Karpas-422 (cell line): ENCODE results near the gene IRF3. TPM values are rescaled to one million over a fixed set of nuclear protein-coding genes. Genes with fewer than 3 reads are reported as not detected.

Source experiments
- DNase-seq: peaks from one replicate; pipeline ENCODE4 v3.0.0-alpha.2; 2015
- H2AFZ ChIP-seq: fragments of 200-600 bp; sonication (generic); 2 replicates; pipeline ENCODE4 v1.6.1; 2014; ENCODE audit warnings: antibody characterized with exemption, low read length, mixed read lengths
- H3K27ac ChIP-seq: fragments of 200-600 bp; sonication (generic); 2 replicates; pipeline ENCODE4 v1.5.1; 2014; ENCODE audit warnings: mild to moderate bottlenecking, low read length, moderate library complexity
- H3K27me3 ChIP-seq: fragments of 200-600 bp; sonication (generic); 2 replicates; pipeline ENCODE4 v1.6.1; 2014; ENCODE audit warnings: low read length, mixed read lengths
- H3K36me3 ChIP-seq: fragments of 200-600 bp; sonication (generic); 2 replicates; pipeline ENCODE4 v1.6.1; 2014; ENCODE audit warnings: low read length, mixed read lengths; ENCODE audit not compliant: insufficient read depth
- H3K4me1 ChIP-seq: fragments of 200-600 bp; sonication (generic); 2 replicates; pipeline ENCODE4 v1.6.1; 2014; ENCODE audit warnings: mild to moderate bottlenecking, low read length, mixed read lengths
- H3K4me2 ChIP-seq: fragments of 200-600 bp; sonication (generic); 2 replicates; pipeline ENCODE4 v1.6.1; 2014; ENCODE audit warnings: low read length, low read depth, mild to moderate bottlenecking; ENCODE audit not compliant: poor library complexity, severe bottlenecking
- H3K4me3 ChIP-seq: fragments of 200-600 bp; sonication (generic); 2 replicates; pipeline ENCODE4 v1.5.1; 2014; ENCODE audit warnings: mild to moderate bottlenecking, antibody characterized with exemption, low read length, mixed read lengths
- H3K79me2 ChIP-seq: fragments of 200-600 bp; sonication (generic); 2 replicates; pipeline ENCODE4 v1.6.1; 2014; ENCODE audit warnings: mild to moderate bottlenecking, low read length, mixed read lengths
- H3K9ac ChIP-seq: fragments of 200-600 bp; sonication (generic); 2 replicates; pipeline ENCODE4 v1.6.0; 2014; ENCODE audit warnings: low read length
- H3K9me2 ChIP-seq: fragments of 200-600 bp; sonication (generic), shearing (Covaris generic); replicated peaks from 2 replicates; pipeline ENCODE4 v1.6.0; 2014; ENCODE audit warnings: mild to moderate bottlenecking, low read length, moderate library complexity; ENCODE audit not compliant: insufficient read depth
- H3K9me3 ChIP-seq: fragments of 300-700, 200-600 bp; sonication (generic); 2 replicates; pipeline ENCODE4 v1.6.1; 2014; ENCODE audit warnings: low read length, mixed read lengths
- H4K20me1 ChIP-seq: fragments of 200-600 bp; sonication (generic); 2 replicates; pipeline ENCODE4 v1.6.1; 2014; ENCODE audit warnings: mild to moderate bottlenecking, antibody characterized with exemption, low read length, low read depth; ENCODE audit not compliant: insufficient read depth
- total RNA-seq: library from RNA; depleted of rRNA; stranded (reverse); fragments of >200 nt; shearing (Covaris generic); gene quantifications from 2 replicates; pipeline ENCODE4 v1.2.3, GENCODE V29; 2014; ENCODE audit warnings: low replicate concordance

IRF3 gene
- total RNA-seq, 1 experiment from 2014 or later, result 78.2 TPM

GRCh38 chr19:49677901-49678674 is 12.4 kb upstream of the IRF3 start:
- Histone ChIP-seq H3K9me3 (no peaks in the 10 kb centered on the region), H3K9me2 (no peaks in the 10 kb centered on the region), H3K36me3 (peaks cover 18% of the 10 kb centered on the region), H3K27ac (peak overlapping the region; percentile 91), H3K27me3 (no peaks in the 10 kb centered on the region), H3K4me1 (peaks cover 54% of the 10 kb centered on the region), H3K9ac (peak overlapping the region; percentile 98), H3K4me3 (peak overlapping the region; percentile 92), H3K4me2 (peak overlapping the region; percentile 76), H4K20me1 (peaks cover 37% of the 10 kb centered on the region), H3K79me2 (peaks cover 52% of the 10 kb centered on the region), H2AFZ (no peak overlapping the region)
- DNase-seq, result peak; percentile 96

- Histone ChIP-seq H3K27me3 (no peaks in the 10 kb centered on the region), H3K9me3 (no peaks in the 10 kb centered on the region), H3K4me2 (peak within 1 kb of the TSS; percentile 79), H2AFZ (no peak within 1 kb of the TSS), H3K27ac (peak within 1 kb of the TSS; percentile 91), H3K79me2 (peaks cover 50% of the 10 kb centered on the region), H3K4me1 (peaks cover 60% of the 10 kb centered on the region), H3K4me3 (peak within 1 kb of the TSS; percentile 92), H4K20me1 (peaks cover 36% of the 10 kb centered on the region), H3K36me3 (peaks cover 13% of the 10 kb centered on the region), H3K9ac (peak within 1 kb of the TSS; percentile 98), H3K9me2 (no peaks in the 10 kb centered on the region)
- peak; percentile 92 for DNase-seq
These were observed 11.7 kb upstream of the IRF3 start, which contains the start of gene PRMT1 for GRCh38 chr19:49677231-49677900. Gene PRMT1, plus strand, starts transcription at chr19:49677271. Its CDS starts 10 bp downstream, at chr19:49677281.

GRCh38 chr19:49676784-49677230 is 11.2 kb upstream of the IRF3 start:
- H3K9ac ChIP-seq, result peak overlapping the region; percentile 98
- H3K9me3 ChIP-seq, result no peaks in the 10 kb centered on the region
- H3K79me2 ChIP-seq, result peaks cover 44% of the 10 kb centered on the region
- H4K20me1 ChIP-seq, result peaks cover 31% of the 10 kb centered on the region
- H3K4me3 ChIP-seq, result peak overlapping the region; percentile 92
- peaks cover 65% of the 10 kb centered on the region for H3K4me1 ChIP-seq
- H3K9me2 ChIP-seq, result no peaks in the 10 kb centered on the region
- H3K36me3 ChIP-seq, result peaks cover 7% of the 10 kb centered on the region
- DNase-seq, result peak; percentile 100
- H2AFZ ChIP-seq, result no peak overlapping the region
- H3K27me3 ChIP-seq, result no peaks in the 10 kb centered on the region
- peak overlapping the region; percentile 76 for H3K4me2 ChIP-seq
- H3K27ac ChIP-seq, result peak overlapping the region; percentile 91

GRCh38 chr19:49676136-49676783 is 10.6 kb upstream of the IRF3 start:
- peaks cover 4% of the 10 kb centered on the region; the same call in 1 of the 2 replicates for H3K36me3 ChIP-seq
- no peak overlapping the region for H2AFZ ChIP-seq
- no peaks in the 10 kb centered on the region for H3K27me3 ChIP-seq
- H3K27ac ChIP-seq, result peak overlapping the region; percentile 89
- H3K79me2 ChIP-seq, result peaks cover 41% of the 10 kb centered on the region
- peak overlapping the region; percentile 74 for H3K4me3 ChIP-seq
- H3K9me3 ChIP-seq, result no peaks in the 10 kb centered on the region
- DNase-seq, result peak; percentile 96
- H3K9me2 ChIP-seq, result no peaks in the 10 kb centered on the region
- H4K20me1 ChIP-seq, result peaks cover 28% of the 10 kb centered on the region
- peak overlapping the region; percentile 79 for H3K4me2 ChIP-seq
- peak overlapping the region; percentile 79 for H3K9ac ChIP-seq
- H3K4me1 ChIP-seq, result peaks cover 69% of the 10 kb centered on the region

DNA sequence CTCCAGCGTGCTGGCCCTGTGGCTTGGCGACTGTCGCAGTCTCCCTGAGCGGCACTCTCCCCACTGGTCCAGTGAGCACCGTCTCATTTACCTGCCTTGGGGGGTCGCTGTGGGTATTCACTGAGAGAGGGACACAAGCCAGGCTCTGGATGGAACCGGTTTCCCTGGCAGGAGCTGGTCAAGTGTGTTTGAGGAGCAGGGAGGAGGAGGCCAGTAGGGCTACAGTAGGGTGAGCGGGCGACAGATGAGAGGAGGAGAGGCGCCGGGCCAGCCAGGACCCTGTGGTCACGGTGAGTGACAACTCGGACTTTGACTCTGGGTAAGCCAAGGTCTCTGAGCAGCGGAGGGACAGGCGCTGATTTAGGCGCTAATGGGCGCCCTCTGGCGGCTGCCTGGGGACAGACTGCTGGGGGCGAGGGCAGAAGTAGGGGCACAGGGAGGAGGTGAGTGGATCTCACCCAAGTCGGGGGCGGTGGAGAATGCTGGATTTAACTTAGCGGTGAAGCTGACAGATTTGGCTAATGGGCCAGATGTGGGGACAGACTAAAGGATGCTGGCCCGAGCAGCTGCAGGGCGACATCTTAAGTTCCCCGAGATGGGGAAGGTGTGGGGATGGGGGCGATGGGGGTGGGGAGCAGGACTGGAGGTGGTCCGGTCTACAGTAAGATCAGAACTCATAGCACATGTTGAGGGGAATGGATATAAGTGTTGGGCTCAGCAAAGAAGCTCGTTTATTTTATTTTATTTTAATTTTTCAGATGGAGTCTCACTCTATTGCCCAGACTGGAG is 6.7 kb upstream of the IRF3 start:
- H3K4me3 ChIP-seq, result peak overlapping the region; percentile 46; the same call in 1 of the 2 replicates
- no peaks in the 10 kb centered on the region for H3K9me3 ChIP-seq
- no peaks in the 10 kb centered on the region for H3K27me3 ChIP-seq
- H4K20me1 ChIP-seq, result no peaks in the 10 kb centered on the region
- peaks cover 44% of the 10 kb centered on the region for H3K4me1 ChIP-seq
- peaks cover 8% of the 10 kb centered on the region for H3K79me2 ChIP-seq
- H3K4me2 ChIP-seq, result peak overlapping the region; percentile 66
- peak overlapping the region; percentile 64 for H3K27ac ChIP-seq
- H3K9me2 ChIP-seq, result no peaks in the 10 kb centered on the region
- peak overlapping the region; percentile 74; the same call in 1 of the 2 replicates for H2AFZ ChIP-seq
- DNase-seq, result peak; percentile 95
- peak overlapping the region; percentile 63 for H3K9ac ChIP-seq
- no peaks in the 10 kb centered on the region; the same call in 1 of the 2 replicates for H3K36me3 ChIP-seq

- no peak overlapping the region for H3K4me2 ChIP-seq
- peaks cover 29% of the 10 kb centered on the region for H3K79me2 ChIP-seq
- H2AFZ ChIP-seq, result no peak overlapping the region
- H3K27ac ChIP-seq, result no peak overlapping the region
- H3K9ac ChIP-seq, result no peak overlapping the region
- no peaks in the 10 kb centered on the region; the same call in 1 of the 2 replicates for H3K36me3 ChIP-seq
- no peak overlapping the region for H3K4me3 ChIP-seq
- H3K27me3 ChIP-seq, result no peaks in the 10 kb centered on the region
- DNase-seq, result no peak
- peaks cover 43% of the 10 kb centered on the region for H3K4me1 ChIP-seq
- no peaks in the 10 kb centered on the region for H3K9me3 ChIP-seq
- H3K9me2 ChIP-seq, result no peaks in the 10 kb centered on the region
- H4K20me1 ChIP-seq, result no peaks in the 10 kb centered on the region; the same call in 1 of the 2 replicates
These were observed 3.9 kb upstream of the IRF3 start for GRCh38 chr19:49669516-49669915.

GRCh38 chr19:49667473-49667872 is 1.8 kb upstream of the IRF3 start:
- Histone ChIP-seq H3K36me3 (peaks cover 8% of the 10 kb centered on the region; the same call in 1 of the 2 replicates), H4K20me1 (peaks cover 5% of the 10 kb centered on the region; the same call in 1 of the 2 replicates), H3K4me3 (peak overlapping the region; percentile 75), H3K27me3 (no peaks in the 10 kb centered on the region), H3K79me2 (peaks cover 49% of the 10 kb centered on the region), H3K4me1 (peaks cover 35% of the 10 kb centered on the region), H3K9me2 (no peaks in the 10 kb centered on the region), H3K27ac (no peak overlapping the region), H3K9ac (peak overlapping the region; percentile 85), H3K4me2 (peak overlapping the region; percentile 91), H2AFZ (no peak overlapping the region), H3K9me3 (no peaks in the 10 kb centered on the region)
- no peak for DNase-seq
